Loucy (cell line): ENCODE results near the gene OPHN1.

Experiments used
- H2AFZ ChIP-seq: fragments of 200-600 bp; sonication (generic); 2 replicates; pipeline ENCODE4 v1.6.0; 2016; ENCODE audit warnings: antibody characterized with exemption, mild to moderate bottlenecking, low read length, moderate library complexity
- H3F3A ChIP-seq: fragments of 200-600 bp; 2 replicates; pipeline ENCODE4 v1.6.0; 2016; ENCODE audit warnings: antibody characterized with exemption, low read depth, mild to moderate bottlenecking
- H3K27me3 ChIP-seq: fragments of 200-600 bp; sonication (generic); 2 replicates; pipeline ENCODE4 v1.6.1; 2014; ENCODE audit warnings: low read length, mild to moderate bottlenecking; ENCODE audit not compliant: insufficient read depth, poor library complexity, severe bottlenecking
- H3K36me3 ChIP-seq: fragments of 200-600 bp; sonication (generic); 2 replicates; pipeline ENCODE4 v1.6.1; 2016; ENCODE audit warnings: low read length; ENCODE audit not compliant: insufficient read depth
- H3K4me1 ChIP-seq: fragments of 200-600 bp; sonication (generic); 2 replicates; pipeline ENCODE4 v1.5.1; 2014; ENCODE audit warnings: low read length, mild to moderate bottlenecking; ENCODE audit not compliant: insufficient read depth, poor library complexity, severe bottlenecking
- H3K4me2 ChIP-seq: fragments of 200-600 bp; sonication (generic); 2 replicates; pipeline ENCODE4 v1.6.0; 2014; ENCODE audit warnings: antibody characterized with exemption, low read length, low read depth, mild to moderate bottlenecking; ENCODE audit not compliant: poor library complexity, severe bottlenecking
- H3K4me3 ChIP-seq: fragments of 200-600 bp; sonication (generic); 2 replicates; pipeline ENCODE4 v1.5.1; 2014; ENCODE audit warnings: low read length, mild to moderate bottlenecking, mixed read lengths; ENCODE audit not compliant: poor library complexity, severe bottlenecking
- H3K79me2 ChIP-seq: fragments of 200-600 bp; sonication (generic); 2 replicates; pipeline ENCODE4 v1.6.1; 2014; ENCODE audit warnings: low read length; ENCODE audit not compliant: insufficient read depth
- H3K9ac ChIP-seq: fragments of 200-600 bp; sonication (generic); 2 replicates; pipeline ENCODE4 v1.6.0; 2014; ENCODE audit warnings: mild to moderate bottlenecking, low read depth, low read length, moderate library complexity; ENCODE audit not compliant: poor library complexity, severe bottlenecking
- H3K9me2 ChIP-seq: fragments of 200-600 bp; sonication (generic); replicated peaks from 2 replicates; pipeline ENCODE4 v1.6.1; 2016; ENCODE audit warnings: low read depth, low read length, mixed read lengths
- H3K9me3 ChIP-seq: fragments of 200-600 bp; sonication (generic); 2 replicates; pipeline ENCODE4 v1.6.1; 2014; ENCODE audit warnings: mild to moderate bottlenecking, antibody characterized with exemption, low read length, low read depth; ENCODE audit not compliant: insufficient read depth
- H4K20me1 ChIP-seq: fragments of 200-600 bp; sonication (generic); 2 replicates; pipeline ENCODE4 v1.6.0; 2014; ENCODE audit warnings: antibody characterized with exemption, low read length, mild to moderate bottlenecking; ENCODE audit not compliant: insufficient read depth, poor library complexity, severe bottlenecking
- EZH2phosphoT487 ChIP-seq: fragments of 200-600 bp; IDR thresholded peaks from 2 replicates; pipeline ENCODE4 v1.6.1; 2018; ENCODE audit warnings: antibody characterized with exemption, mild to moderate bottlenecking, moderate library complexity, borderline replicate concordance
- TF ChIP-seq, protein P1 (sequence below): fragments of 200-600 bp; sonication (generic); conservative IDR thresholded peaks from 2 replicates; pipeline ENCODE4 v1.5.1; 2014; ENCODE audit warnings: mild to moderate bottlenecking, antibody characterized with exemption, low read length

The OPHN1 gene

DNA sequence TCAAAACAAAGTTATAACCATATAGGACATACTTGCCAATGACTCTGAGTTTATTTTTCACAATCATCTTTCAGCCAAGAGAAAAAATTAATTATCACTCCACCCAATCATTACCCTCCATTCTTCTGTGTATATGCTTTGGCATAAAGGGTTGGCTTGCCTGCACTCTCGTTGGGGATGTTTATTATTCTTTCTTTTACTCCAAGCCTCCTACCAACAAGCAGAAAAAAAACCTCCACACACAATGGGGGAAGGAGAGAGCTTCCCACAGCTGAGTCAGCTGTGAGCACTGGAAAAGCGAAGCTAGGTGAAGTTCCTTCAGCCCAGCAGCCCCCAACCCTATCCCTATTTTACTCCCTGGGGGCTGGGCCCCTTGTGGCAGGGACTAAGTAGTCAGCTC lies 1.5 kb downstream of the OPHN1 start:
- Histone ChIP-seq H3K27me3 (no peaks in the 10 kb centered on the region), H3F3A (no peaks in the 10 kb centered on the region), H3K9me2 (no peaks in the 10 kb centered on the region), H3K36me3 (no peaks in the 10 kb centered on the region), H3K9me3 (no peaks in the 10 kb centered on the region), H3K4me1 (peaks cover 5% of the 10 kb centered on the region), H3K4me2 (peak overlapping the region; percentile 92), H3K4me3 (peak overlapping the region; percentile 91), H2AFZ (no peak overlapping the region), H3K9ac (peak overlapping the region; percentile 73), H3K79me2 (no peaks in the 10 kb centered on the region), H4K20me1 (no peaks in the 10 kb centered on the region)
- TF ChIP-seq EZH2phosphoT487: no peak
- TF ChIP-seq, protein P1, sequence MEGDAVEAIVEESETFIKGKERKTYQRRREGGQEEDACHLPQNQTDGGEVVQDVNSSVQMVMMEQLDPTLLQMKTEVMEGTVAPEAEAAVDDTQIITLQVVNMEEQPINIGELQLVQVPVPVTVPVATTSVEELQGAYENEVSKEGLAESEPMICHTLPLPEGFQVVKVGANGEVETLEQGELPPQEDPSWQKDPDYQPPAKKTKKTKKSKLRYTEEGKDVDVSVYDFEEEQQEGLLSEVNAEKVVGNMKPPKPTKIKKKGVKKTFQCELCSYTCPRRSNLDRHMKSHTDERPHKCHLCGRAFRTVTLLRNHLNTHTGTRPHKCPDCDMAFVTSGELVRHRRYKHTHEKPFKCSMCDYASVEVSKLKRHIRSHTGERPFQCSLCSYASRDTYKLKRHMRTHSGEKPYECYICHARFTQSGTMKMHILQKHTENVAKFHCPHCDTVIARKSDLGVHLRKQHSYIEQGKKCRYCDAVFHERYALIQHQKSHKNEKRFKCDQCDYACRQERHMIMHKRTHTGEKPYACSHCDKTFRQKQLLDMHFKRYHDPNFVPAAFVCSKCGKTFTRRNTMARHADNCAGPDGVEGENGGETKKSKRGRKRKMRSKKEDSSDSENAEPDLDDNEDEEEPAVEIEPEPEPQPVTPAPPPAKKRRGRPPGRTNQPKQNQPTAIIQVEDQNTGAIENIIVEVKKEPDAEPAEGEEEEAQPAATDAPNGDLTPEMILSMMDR: no peak

- Histone ChIP-seq H2AFZ (no peak overlapping the region), H3F3A (no peaks in the 10 kb centered on the region), H3K79me2 (no peaks in the 10 kb centered on the region), H3K4me1 (peaks cover 4% of the 10 kb centered on the region), H3K4me3 (no peak overlapping the region), H3K36me3 (no peaks in the 10 kb centered on the region), H3K9me2 (no peaks in the 10 kb centered on the region), H3K9me3 (no peaks in the 10 kb centered on the region), H3K4me2 (no peak overlapping the region), H4K20me1 (no peaks in the 10 kb centered on the region), H3K27me3 (no peaks in the 10 kb centered on the region), H3K9ac (no peak overlapping the region)
- TF ChIP-seq EZH2phosphoT487: no peak
- TF ChIP-seq, protein P1: no peak
Observed at GRCh38 chrX:68429216-68429615, 4.1 kb downstream of the OPHN1 start.

GRCh38 chrX:68428431-68428830 lies 4.9 kb downstream of the OPHN1 start:
- Histone ChIP-seq H3K9me3 (no peaks in the 10 kb centered on the region), H4K20me1 (no peaks in the 10 kb centered on the region), H3K9ac (no peak overlapping the region), H3K9me2 (no peaks in the 10 kb centered on the region), H3K4me2 (no peak overlapping the region), H3F3A (no peaks in the 10 kb centered on the region), H2AFZ (no peak overlapping the region), H3K27me3 (no peaks in the 10 kb centered on the region), H3K4me3 (no peak overlapping the region), H3K79me2 (no peaks in the 10 kb centered on the region), H3K36me3 (no peaks in the 10 kb centered on the region), H3K4me1 (no peaks in the 10 kb centered on the region)
- TF ChIP-seq, protein P1: no peak
- no peak for TF ChIP-seq EZH2phosphoT487
